GM23338 (cell line): ENCODE data around the gene OR8J3. TPM values are rescaled to one million over a fixed set of nuclear protein-coding genes. Genes with fewer than 3 reads are reported as not detected.

Experiments
- ATAC-seq: fragments of 200-7000 bp; cut with Tn5 transposase; 3 replicates; pipeline ENCODE4 v1.9.1; 2020
- DNase-seq: peaks from one replicate; pipeline ENCODE4 v3.0.0-alpha.2; 2015; ENCODE audit warnings: low spot score
- H2AFZ ChIP-seq: fragments of 200-600 bp; sonication (generic); 2 replicates; pipeline ENCODE4 v1.8.0; 2016; ENCODE audit warnings: antibody characterized with exemption, mild to moderate bottlenecking, moderate library complexity
- H3F3A ChIP-seq: fragments of 200-600 bp; sonication (generic); replicated peaks from 2 replicates; pipeline ENCODE4 v1.8.0; 2017; ENCODE audit warnings: antibody characterized with exemption, mixed run types, low read depth
- H3K27ac ChIP-seq: fragments of 200-600 bp; sonication (generic); 2 replicates; pipeline ENCODE4 v1.6.1; 2016; ENCODE audit warnings: low read depth
- H3K27me3 ChIP-seq: fragments of 200-600 bp; sonication (generic); 2 replicates; pipeline ENCODE4 v1.8.0; 2016; ENCODE audit warnings: mild to moderate bottlenecking, mixed run types, moderate library complexity; ENCODE audit not compliant: insufficient read depth
- H3K36me3 ChIP-seq: fragments of 200-600 bp; sonication (generic); 2 replicates; pipeline ENCODE4 v1.8.0; 2016; ENCODE audit warnings: mild to moderate bottlenecking; ENCODE audit not compliant: insufficient read depth
- H3K4me1 ChIP-seq: fragments of 200-600 bp; sonication (generic); 2 replicates; pipeline ENCODE4 v1.8.0; 2016; ENCODE audit warnings: mild to moderate bottlenecking, moderate library complexity; ENCODE audit not compliant: insufficient read depth
- H3K4me2 ChIP-seq: fragments of 200-600 bp; sonication (generic); 2 replicates; pipeline ENCODE4 v1.7.1; 2017; ENCODE audit warnings: mixed run types
- H3K4me3 ChIP-seq: fragments of 200-600 bp; sonication (generic); 2 replicates; pipeline ENCODE4 v1.6.1; 2016; ENCODE audit warnings: mixed run types
- H3K79me2 ChIP-seq: fragments of 200-600 bp; sonication (generic); replicated peaks from 2 replicates; pipeline ENCODE4 v1.8.0; 2017; ENCODE audit warnings: mild to moderate bottlenecking; ENCODE audit not compliant: insufficient read depth
- H3K9me2 ChIP-seq: fragments of 200-600 bp; sonication (generic); 2 replicates; pipeline ENCODE4 v1.8.0; 2017; ENCODE audit not compliant: insufficient read depth
- H4K20me1 ChIP-seq: fragments of 200-600 bp; sonication (generic); replicated peaks from 2 replicates; pipeline ENCODE4 v1.8.0; 2017; ENCODE audit warnings: mild to moderate bottlenecking; ENCODE audit not compliant: insufficient read depth
- H3K27ac Mint-ChIP-seq: 2 replicates; pipeline ENCODE4 v1.8.0; 2020; ENCODE audit warnings: inconsistent platforms, mild to moderate bottlenecking, moderate library complexity, mixed read lengths
- H3K27me3 Mint-ChIP-seq: 3 replicates; pipeline ENCODE4 v1.8.0; 2022; ENCODE audit warnings: low read depth, mild to moderate bottlenecking, moderate library complexity, mixed read lengths, inconsistent platforms; ENCODE audit not compliant: insufficient read depth, poor library complexity
- H3K36me3 Mint-ChIP-seq: 3 replicates; pipeline ENCODE4 v1.8.0; 2021; ENCODE audit warnings: low read depth, mild to moderate bottlenecking, inconsistent platforms, moderate library complexity, mixed read lengths
- H3K4me1 Mint-ChIP-seq: 3 replicates; pipeline ENCODE4 v1.8.0; 2020; ENCODE audit warnings: mild to moderate bottlenecking, inconsistent platforms, mixed read lengths
- H3K4me3 Mint-ChIP-seq: 3 replicates; pipeline ENCODE4 v1.8.0; 2021; ENCODE audit warnings: moderate library complexity, mild to moderate bottlenecking, inconsistent platforms, mixed read lengths
- H3K9me3 Mint-ChIP-seq: 3 replicates; pipeline ENCODE4 v1.8.0; 2020; ENCODE audit warnings: moderate library complexity, mild to moderate bottlenecking, inconsistent platforms, mixed read lengths
- CTCF ChIP-seq, 2 experiments: fragments of 200-600 bp in 1 of 2; sonication (generic) in 1 of 2; conservative IDR thresholded peaks; 2 replicates each; pipeline versions ENCODE4 v1.5.1 to v1.6.1; 2016 to 2017; ENCODE audit warnings: antibody characterized with exemption in 2 of 2, low read depth in 2 of 2, mild to moderate bottlenecking in 2 of 2, moderate library complexity in 1 of 2
- ETS1 ChIP-seq: IDR thresholded peaks from 2 replicates; pipeline ENCODE4 v1.6.1; 2016; ENCODE audit warnings: antibody characterized with exemption
- EZH2 ChIP-seq: fragments of 200-600 bp; sonication (generic); IDR thresholded peaks from one replicate; pipeline ENCODE4 v1.8.0; 2017; ENCODE audit warnings: antibody characterized with exemption, mild to moderate bottlenecking, low read depth; ENCODE audit not compliant: unreplicated experiment
- EZH2phosphoT487 ChIP-seq: fragments of 200-600 bp; sonication (generic); IDR thresholded peaks from one replicate; pipeline ENCODE4 v1.8.1; 2018; ENCODE audit warnings: antibody characterized with exemption; ENCODE audit not compliant: unreplicated experiment
- NANOG ChIP-seq: IDR thresholded peaks from 2 replicates; pipeline ENCODE4 v1.6.1; 2016; ENCODE audit warnings: antibody characterized with exemption, borderline replicate concordance
- POLR2AphosphoS5 ChIP-seq: IDR thresholded peaks from 2 replicates; pipeline ENCODE4 v1.6.1; 2016; ENCODE audit warnings: antibody characterized with exemption, low read depth
- REST ChIP-seq: IDR thresholded peaks from one replicate; pipeline ENCODE4 v1.6.1; 2018; ENCODE audit warnings: antibody characterized with exemption; ENCODE audit not compliant: unreplicated experiment
- STAT1 ChIP-seq: IDR thresholded peaks from one replicate; pipeline ENCODE4 v1.6.1; 2016; ENCODE audit warnings: antibody characterized with exemption; ENCODE audit not compliant: unreplicated experiment
- ZNF114 ChIP-seq: fragments of 250-450 bp; sonication (Bioruptor Pico); IDR thresholded peaks from 2 replicates; pipeline ENCODE4 v1.5.0; 2020; ENCODE audit warnings: mild to moderate bottlenecking, moderate library complexity
- ZNF462 ChIP-seq: fragments of 250-450 bp; sonication (Bioruptor Pico); IDR thresholded peaks from 2 replicates; pipeline ENCODE4 v1.5.0; 2020; ENCODE audit warnings: mild to moderate bottlenecking, moderate library complexity
- polyA plus RNA-seq: library from polyadenylated mRNA; unstranded; fragments of >200 nt; fragmentation: Nextera tagmentation; extraction: Ambion mirVana; gene quantifications from 2 replicates; pipeline ENCODE4 v1.2.1, GENCODE V29; 2016
- total RNA-seq: library from RNA; depleted of rRNA; stranded (reverse); fragments of >200 nt; shearing (Covaris generic); gene quantifications from 2 replicates; pipeline ENCODE4 v1.2.3, GENCODE V29; 2014

Gene OR8J3
- total and polyA plus RNA-seq, 2 experiments from 2014 or later, result not detected

GRCh38 chr11:56163804-56164203, 23.8 kb upstream of the OR8J3 start:
- Histone ChIP-seq H3K9me2 (no peaks in the 10 kb centered on the region), H3F3A (no peaks in the 10 kb centered on the region), H3K4me2 (no peak overlapping the region), H3K36me3 (no peaks in the 10 kb centered on the region), H4K20me1 (no peaks in the 10 kb centered on the region), H3K27ac (no peak overlapping the region), H3K27me3 (no peaks in the 10 kb centered on the region), H2AFZ (no peak overlapping the region), H3K79me2 (no peaks in the 10 kb centered on the region), H3K4me1 (no peaks in the 10 kb centered on the region), H3K4me3 (no peak overlapping the region)
- no peak for TF ChIP-seq CTCF (conservative IDR thresholded peaks at IDR 0.05; ENCODE audit: low read depth in 2 of 2)
- Mint-ChIP-seq H3K27me3 (no peaks in the 10 kb centered on the region), H3K4me1 (no peaks in the 10 kb centered on the region), H3K27ac (no peak overlapping the region), H3K9me3 (no peaks in the 10 kb centered on the region; the same call in 2 of the 3 replicates), H3K36me3 (no peaks in the 10 kb centered on the region), H3K4me3 (no peak overlapping the region)
- no peak for ATAC-seq
- no peak for DNase-seq

GRCh38 chr11:56160217-56160616, 20.2 kb upstream of the OR8J3 start, which contains the start of gene OR8K5:
OR8K5 (minus strand) TSS chr11:56160317; CDS start chr11:56160317, 0 bp downstream.
- no peak within 1 kb of the TSS for H3K27ac Mint-ChIP-seq
- no peak for TF ChIP-seq STAT1
- TF ChIP-seq EZH2phosphoT487, result no peak
- no peak for TF ChIP-seq POLR2AphosphoS5
- no peak for TF ChIP-seq NANOG
- no peak for TF ChIP-seq EZH2
- no peak for TF ChIP-seq ETS1
- TF ChIP-seq ZNF114 (CRISPR knock-in tag), result no peak
- TF ChIP-seq REST, result no peak
- TF ChIP-seq ZNF462, result no peak

More at GRCh38 chr11:56160217-56160616, 20.2 kb upstream of the OR8J3 start, which contains the start of gene OR8K5:
- H3K27me3 ChIP-seq, result no peaks in the 10 kb centered on the region
- H3F3A ChIP-seq, result no peaks in the 10 kb centered on the region
- 0 out of 2 replicates have a peak, but pooled peaks cover 4% of the 10 kb centered on the region for H3K9me2 ChIP-seq
- ATAC-seq (no peak), DNase-seq (no peak)
- no peak within 1 kb of the TSS for H2AFZ ChIP-seq
- Mint-ChIP-seq H3K9me3 (peaks cover 9% of the 10 kb centered on the region), H3K4me3 (no peak within 1 kb of the TSS), H3K27me3 (no peaks in the 10 kb centered on the region), H3K4me1 (no peaks in the 10 kb centered on the region), H3K36me3 (no peaks in the 10 kb centered on the region)
- no peaks in the 10 kb centered on the region for H4K20me1 ChIP-seq
- no peak within 1 kb of the TSS for H3K4me2 ChIP-seq
- H3K27ac ChIP-seq, result no peak within 1 kb of the TSS
- no peaks in the 10 kb centered on the region for H3K36me3 ChIP-seq
- H3K4me3 ChIP-seq, result no peak within 1 kb of the TSS
- H3K4me1 ChIP-seq, result no peaks in the 10 kb centered on the region
- no peaks in the 10 kb centered on the region for H3K79me2 ChIP-seq
